ENCODE data around the gene WBP2. TPM values are rescaled to one million over a fixed set of nuclear protein-coding genes. Genes with fewer than 3 reads are reported as not detected.
A peak's percentile ranks its signal among the peaks of the same experiment; 100 is the strongest.

WBP2 gene
- total and polyA plus RNA-seq, 2 donors, result 17.3 to 96.9 TPM

DNA sequence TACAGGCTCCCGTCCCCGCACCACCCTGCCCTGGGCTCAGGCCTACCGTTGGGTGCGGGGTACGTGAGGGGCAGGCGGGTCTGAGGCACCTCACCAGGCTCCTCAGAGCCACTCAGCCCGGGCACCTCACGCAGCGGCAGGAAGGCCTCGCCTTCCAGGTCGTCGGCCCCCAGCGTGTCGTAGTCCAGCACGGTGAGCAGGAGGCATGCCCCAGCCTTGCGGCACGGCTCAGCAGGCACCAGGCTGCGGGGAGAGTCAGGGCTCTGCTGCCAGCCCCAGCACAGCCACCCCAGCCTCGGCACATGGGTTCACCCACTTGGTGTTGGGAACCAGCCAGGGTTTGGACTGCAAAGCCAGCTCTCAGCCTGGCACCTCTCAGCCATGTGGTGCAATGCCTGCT, 26.4 kb downstream of the WBP2 start:
- WGBS, result 96% methylated on average over 19 of the region's 19 CpGs
- peaks cover 0 to 4% of the 10 kb centered on the region in 2 donors for H3K9me3 ChIP-seq (ENCODE audit: control insufficient read depth in 2 of 2, insufficient read depth in 1 of 2, low read length in 1 of 2)
- no peak overlapping the region for H3K4me3 ChIP-seq (ENCODE audit: low read length in 2 of 2)
- H3K36me3 ChIP-seq (ENCODE audit: control insufficient read depth in 2 of 2, insufficient read depth in 2 of 2, low read length in 1 of 2), result peaks cover 60 to 74% of the 10 kb centered on the region in 2 donors
- H3K27me3 ChIP-seq (ENCODE audit: control insufficient read depth in 2 of 2, insufficient read depth in 1 of 2, low read length in 1 of 2), result no peaks in the 10 kb centered on the region
- H3K27ac ChIP-seq (ENCODE audit: low read depth in 1 of 2, low read length in 1 of 2), result peak overlapping the region in 1 of 2 donors; percentile 90
- H3K4me1 ChIP-seq (ENCODE audit: control insufficient read depth in 2 of 2, insufficient read depth in 2 of 2, low read length in 2 of 2), result peaks cover 13 to 47% of the 10 kb centered on the region in 2 donors
- DNase-seq (ENCODE audit: low read depth in 6 of 9, low spot score in 9 of 9), result no peak

DNA sequence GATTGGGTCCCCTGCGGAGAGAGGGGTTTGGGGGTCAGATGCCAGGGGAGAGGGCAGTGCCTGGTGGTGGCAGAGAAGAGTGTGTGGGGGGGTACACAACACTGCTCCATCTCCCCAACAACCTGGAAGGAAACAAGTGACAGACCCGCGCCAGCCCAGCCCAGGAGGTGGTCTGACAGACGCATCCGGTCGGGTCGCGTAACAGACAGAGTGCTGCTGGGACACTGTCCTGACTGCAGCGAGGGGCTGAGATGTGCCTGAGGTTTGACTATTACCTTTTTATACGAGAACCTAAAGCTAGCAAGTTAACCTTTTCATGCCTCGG, 27.1 kb downstream of the WBP2 start:
- 55% methylated on average over 11 of the region's 11 CpGs for WGBS
- H3K27ac ChIP-seq (ENCODE audit: low read depth in 1 of 2, low read length in 1 of 2), result peak overlapping the region; percentile 71 to 90
- peak overlapping the region; percentile 42 to 50 for H3K4me3 ChIP-seq (ENCODE audit: low read length in 2 of 2)
- peaks cover 66 to 77% of the 10 kb centered on the region in 2 donors for H3K36me3 ChIP-seq (ENCODE audit: control insufficient read depth in 2 of 2, insufficient read depth in 2 of 2, low read length in 1 of 2)
- peaks cover 10 to 40% of the 10 kb centered on the region in 2 donors for H3K4me1 ChIP-seq (ENCODE audit: control insufficient read depth in 2 of 2, insufficient read depth in 2 of 2, low read length in 2 of 2)
- H3K27me3 ChIP-seq (ENCODE audit: control insufficient read depth in 2 of 2, insufficient read depth in 1 of 2, low read length in 1 of 2), result no peaks in the 10 kb centered on the region
- peaks cover 0 to 4% of the 10 kb centered on the region in 2 donors for H3K9me3 ChIP-seq (ENCODE audit: control insufficient read depth in 2 of 2, insufficient read depth in 1 of 2, low read length in 1 of 2)
- DNase-seq (ENCODE audit: low read depth in 6 of 9, low spot score in 9 of 9), result peak in 3 of 9 donors; percentile 16 to 36 (median 32)

DNA sequence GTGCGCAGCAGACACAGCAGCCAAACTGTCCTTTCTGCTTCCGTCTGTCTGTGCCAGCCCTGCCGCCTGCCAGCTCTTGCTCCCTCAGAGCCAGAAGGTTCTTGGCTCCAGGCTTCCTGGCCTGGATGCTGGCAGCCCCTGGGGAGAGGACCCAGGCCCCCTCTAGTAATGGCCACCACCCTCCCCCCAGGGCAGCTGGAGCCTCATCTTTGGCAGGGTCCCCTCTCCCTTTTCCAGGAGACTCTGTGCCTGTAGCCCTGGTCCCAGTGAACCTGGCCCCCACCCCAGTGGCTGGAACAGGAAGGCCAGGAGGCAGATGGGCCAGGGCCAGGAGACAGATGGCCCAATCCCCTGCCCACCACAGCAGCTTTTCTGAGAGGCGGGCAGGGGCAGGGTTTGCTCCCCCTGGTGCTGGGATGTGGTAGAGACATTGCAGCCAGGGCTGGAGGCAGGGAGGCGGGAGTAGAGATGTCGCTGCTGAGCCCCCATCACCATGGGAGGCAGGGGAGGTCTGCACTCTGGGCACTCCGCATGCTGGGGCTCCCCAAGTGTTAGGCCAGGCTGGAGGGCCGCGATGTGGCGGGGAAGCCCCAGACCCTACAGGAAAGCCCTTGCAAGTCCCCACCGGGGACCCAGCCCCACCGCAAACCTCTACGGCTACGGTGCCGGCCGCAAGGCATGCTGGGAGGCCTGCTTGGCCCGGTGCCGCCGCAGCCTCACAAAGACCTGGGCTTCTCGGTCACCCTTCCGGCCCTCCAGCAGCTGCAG, 27.6 kb downstream of the WBP2 start:
- Histone ChIP-seq H3K27me3 (ENCODE audit: control insufficient read depth in 2 of 2, insufficient read depth in 1 of 2, low read length in 1 of 2) (no peaks in the 10 kb centered on the region), H3K4me1 (ENCODE audit: control insufficient read depth in 2 of 2, insufficient read depth in 2 of 2, low read length in 2 of 2) (peaks cover 6 to 40% of the 10 kb centered on the region in 2 donors), H3K4me3 (ENCODE audit: low read length in 2 of 2) (peak overlapping the region; percentile 42 to 50), H3K36me3 (ENCODE audit: control insufficient read depth in 2 of 2, insufficient read depth in 2 of 2, low read length in 1 of 2) (peaks cover 72 to 82% of the 10 kb centered on the region in 2 donors), H3K27ac (ENCODE audit: low read depth in 1 of 2, low read length in 1 of 2) (peak overlapping the region; percentile 71 to 90), H3K9me3 (ENCODE audit: control insufficient read depth in 2 of 2, insufficient read depth in 1 of 2, low read length in 1 of 2) (peaks cover 0 to 7% of the 10 kb centered on the region in 2 donors)
- DNase-seq (ENCODE audit: low read depth in 6 of 9, low spot score in 9 of 9), result peak in 7 of 9 donors; percentile 38 to 79 (median 55)
- WGBS, result 58% methylated on average over 21 of the region's 21 CpGs

DNA sequence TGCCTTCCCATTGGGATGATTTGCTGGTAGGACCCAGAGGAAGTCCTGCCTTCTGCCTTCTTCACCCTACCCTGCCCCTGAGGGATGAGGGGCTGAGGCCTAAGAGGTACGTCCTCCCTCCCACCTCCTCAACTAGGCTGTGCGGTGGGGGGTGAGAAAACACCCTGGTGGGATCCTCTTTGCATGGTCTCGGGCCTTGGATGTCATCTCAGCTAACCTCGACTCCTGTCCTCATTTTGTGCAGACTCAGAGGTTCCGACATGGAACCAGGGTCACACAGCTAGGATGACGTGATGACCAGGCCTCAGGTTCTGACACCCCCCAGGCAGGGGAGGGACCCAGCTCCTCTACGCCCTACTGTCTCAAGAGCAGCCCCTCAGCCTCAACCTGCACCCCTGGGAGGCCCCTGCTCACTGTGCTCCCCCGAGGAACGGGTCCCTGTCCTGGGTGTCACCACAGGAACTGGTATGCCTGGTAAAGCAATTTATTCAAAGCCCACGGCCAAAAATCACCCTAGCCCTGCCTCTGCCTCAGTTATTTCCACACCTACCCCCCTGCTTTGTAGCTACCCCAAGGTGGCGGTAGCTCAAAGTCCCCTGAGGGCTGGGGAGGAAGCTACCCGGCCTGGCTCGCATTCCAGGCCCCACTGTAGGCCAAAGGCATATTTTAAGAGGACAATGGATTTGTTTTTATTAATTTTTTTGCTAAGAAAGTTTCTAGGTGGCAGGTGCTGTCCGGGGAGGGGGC, 28.4 kb downstream of the WBP2 start:
- peaks cover 7 to 40% of the 10 kb centered on the region in 2 donors for H3K4me1 ChIP-seq (ENCODE audit: control insufficient read depth in 2 of 2, insufficient read depth in 2 of 2, low read length in 2 of 2)
- 88% methylated on average over 14 of the region's 14 CpGs for WGBS
- peaks cover 79 to 88% of the 10 kb centered on the region in 2 donors for H3K36me3 ChIP-seq (ENCODE audit: control insufficient read depth in 2 of 2, insufficient read depth in 2 of 2, low read length in 1 of 2)
- no peaks in the 10 kb centered on the region for H3K27me3 ChIP-seq (ENCODE audit: control insufficient read depth in 2 of 2, insufficient read depth in 1 of 2, low read length in 1 of 2)
- no peak for DNase-seq (ENCODE audit: low read depth in 6 of 9, low spot score in 9 of 9)
- H3K9me3 ChIP-seq (ENCODE audit: control insufficient read depth in 2 of 2, insufficient read depth in 1 of 2, low read length in 1 of 2), result peaks cover 0 to 10% of the 10 kb centered on the region in 2 donors
- H3K27ac ChIP-seq (ENCODE audit: low read depth in 1 of 2, low read length in 1 of 2), result peak overlapping the region; percentile 71 to 90
- H3K4me3 ChIP-seq (ENCODE audit: low read length in 2 of 2), result no peak overlapping the region

DNA sequence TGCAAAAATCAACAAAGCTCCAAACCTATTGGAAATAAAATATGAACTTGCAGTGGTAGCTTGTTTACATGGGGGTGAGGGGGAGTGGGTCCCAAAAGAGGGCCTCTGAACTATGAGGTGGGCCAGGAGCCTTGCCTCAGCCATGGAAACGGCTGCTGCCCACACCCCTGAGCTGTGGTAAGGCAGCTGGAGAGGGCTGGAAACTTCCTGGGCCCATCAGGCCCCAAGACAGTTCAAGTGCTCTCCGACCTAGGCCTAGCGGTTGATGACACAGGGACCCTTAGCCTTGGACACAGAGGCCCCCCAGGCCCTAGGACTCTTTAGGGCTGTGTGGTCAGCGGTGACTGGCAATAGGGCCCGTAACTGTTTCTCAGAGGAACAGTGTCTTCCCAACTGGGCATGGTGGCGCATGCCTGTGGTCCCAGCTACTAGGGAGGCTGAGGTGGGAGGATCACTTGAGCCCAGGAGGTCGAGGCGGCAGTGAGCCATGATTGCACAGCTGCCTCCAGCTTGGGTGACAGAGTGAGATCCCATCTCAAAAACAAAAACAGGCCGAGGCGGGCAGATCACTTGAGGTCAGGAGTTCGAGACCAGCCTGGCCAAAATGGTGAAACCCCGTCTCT, 29.3 kb downstream of the WBP2 start:
- H3K27ac ChIP-seq (ENCODE audit: low read depth in 1 of 2, low read length in 1 of 2), result no peak overlapping the region
- no peaks in the 10 kb centered on the region for H3K27me3 ChIP-seq (ENCODE audit: control insufficient read depth in 2 of 2, insufficient read depth in 1 of 2, low read length in 1 of 2)
- no peak overlapping the region for H3K4me3 ChIP-seq (ENCODE audit: low read length in 2 of 2)
- H3K9me3 ChIP-seq (ENCODE audit: control insufficient read depth in 2 of 2, insufficient read depth in 1 of 2, low read length in 1 of 2), result peaks cover 0 to 13% of the 10 kb centered on the region in 2 donors
- no peak for DNase-seq (ENCODE audit: low read depth in 6 of 9, low spot score in 9 of 9)
- H3K36me3 ChIP-seq (ENCODE audit: control insufficient read depth in 2 of 2, insufficient read depth in 2 of 2, low read length in 1 of 2), result peaks cover 80 to 92% of the 10 kb centered on the region in 2 donors
- H3K4me1 ChIP-seq (ENCODE audit: control insufficient read depth in 2 of 2, insufficient read depth in 2 of 2, low read length in 2 of 2), result peaks cover 12 to 49% of the 10 kb centered on the region in 2 donors
- WGBS, result 91% methylated on average over 12 of the region's 12 CpGs

DNA sequence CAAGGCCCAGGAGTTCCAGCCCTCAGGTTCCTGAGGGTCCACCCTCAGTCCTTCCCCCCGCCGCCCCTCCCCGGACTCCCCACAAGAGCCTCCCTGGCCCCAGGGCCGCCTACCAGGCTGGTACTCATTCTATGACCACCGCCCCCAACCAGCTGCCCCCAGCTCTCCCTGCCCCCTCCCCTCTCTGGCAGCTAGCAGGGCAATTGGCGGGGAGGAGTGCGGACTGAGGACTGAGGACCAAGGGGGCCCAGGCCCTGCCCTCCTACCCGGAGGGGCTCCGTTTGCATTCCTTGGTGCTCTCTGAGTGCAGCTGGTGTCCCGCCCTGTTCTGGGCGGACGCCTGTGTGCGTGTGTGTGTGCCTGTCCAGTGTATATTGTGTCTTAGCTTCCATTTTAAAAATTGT, 30.0 kb downstream of the WBP2 start:
- peaks cover 12 to 50% of the 10 kb centered on the region in 2 donors for H3K4me1 ChIP-seq (ENCODE audit: control insufficient read depth in 2 of 2, insufficient read depth in 2 of 2, low read length in 2 of 2)
- H3K27me3 ChIP-seq (ENCODE audit: control insufficient read depth in 2 of 2, insufficient read depth in 1 of 2, low read length in 1 of 2), result no peaks in the 10 kb centered on the region
- DNase-seq (ENCODE audit: low read depth in 6 of 9, low spot score in 9 of 9), result no peak
- no peak overlapping the region for H3K4me3 ChIP-seq (ENCODE audit: low read length in 2 of 2)
- H3K27ac ChIP-seq (ENCODE audit: low read depth in 1 of 2, low read length in 1 of 2), result no peak overlapping the region
- H3K36me3 ChIP-seq (ENCODE audit: control insufficient read depth in 2 of 2, insufficient read depth in 2 of 2, low read length in 1 of 2), result peaks cover 80 to 91% of the 10 kb centered on the region in 2 donors
- H3K9me3 ChIP-seq (ENCODE audit: control insufficient read depth in 2 of 2, insufficient read depth in 1 of 2, low read length in 1 of 2), result peaks cover 0 to 9% of the 10 kb centered on the region in 2 donors
- WGBS, result 94% methylated on average over 13 of the region's 13 CpGs

DNA sequence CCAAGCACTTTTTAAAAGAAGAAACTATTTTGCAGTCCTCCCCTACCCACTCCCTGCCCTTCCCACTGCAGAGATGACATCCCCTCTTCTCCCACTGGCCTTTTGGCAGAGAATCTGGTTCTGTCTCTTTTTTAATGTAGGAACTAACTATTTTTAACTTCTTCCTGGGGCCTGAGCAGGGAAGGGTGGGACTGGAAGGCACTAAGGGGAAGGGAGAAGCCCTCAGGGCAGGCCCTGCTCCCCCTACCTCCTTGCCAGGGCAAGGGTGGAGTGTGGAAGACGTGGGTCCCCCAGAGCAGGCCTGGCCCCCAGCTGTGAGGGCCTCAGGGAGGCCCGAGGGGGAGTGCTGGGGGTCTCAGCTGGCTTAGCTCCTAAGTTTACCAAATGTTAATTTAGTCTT, 30.5 kb downstream of the WBP2 start:
- H3K27ac ChIP-seq (ENCODE audit: low read depth in 1 of 2, low read length in 1 of 2), result no peak overlapping the region
- H3K4me3 ChIP-seq (ENCODE audit: low read length in 2 of 2), result no peak overlapping the region
- H3K27me3 ChIP-seq (ENCODE audit: control insufficient read depth in 2 of 2, insufficient read depth in 1 of 2, low read length in 1 of 2), result no peaks in the 10 kb centered on the region
- DNase-seq (ENCODE audit: low read depth in 6 of 9, low spot score in 9 of 9), result no peak
- peaks cover 12 to 50% of the 10 kb centered on the region in 2 donors for H3K4me1 ChIP-seq (ENCODE audit: control insufficient read depth in 2 of 2, insufficient read depth in 2 of 2, low read length in 2 of 2)
- WGBS, result 85% methylated on average over 2 of the region's 2 CpGs
- peaks cover 80 to 91% of the 10 kb centered on the region in 2 donors for H3K36me3 ChIP-seq (ENCODE audit: control insufficient read depth in 2 of 2, insufficient read depth in 2 of 2, low read length in 1 of 2)
- peaks cover 0 to 9% of the 10 kb centered on the region in 2 donors for H3K9me3 ChIP-seq (ENCODE audit: control insufficient read depth in 2 of 2, insufficient read depth in 1 of 2, low read length in 1 of 2)

DNA sequence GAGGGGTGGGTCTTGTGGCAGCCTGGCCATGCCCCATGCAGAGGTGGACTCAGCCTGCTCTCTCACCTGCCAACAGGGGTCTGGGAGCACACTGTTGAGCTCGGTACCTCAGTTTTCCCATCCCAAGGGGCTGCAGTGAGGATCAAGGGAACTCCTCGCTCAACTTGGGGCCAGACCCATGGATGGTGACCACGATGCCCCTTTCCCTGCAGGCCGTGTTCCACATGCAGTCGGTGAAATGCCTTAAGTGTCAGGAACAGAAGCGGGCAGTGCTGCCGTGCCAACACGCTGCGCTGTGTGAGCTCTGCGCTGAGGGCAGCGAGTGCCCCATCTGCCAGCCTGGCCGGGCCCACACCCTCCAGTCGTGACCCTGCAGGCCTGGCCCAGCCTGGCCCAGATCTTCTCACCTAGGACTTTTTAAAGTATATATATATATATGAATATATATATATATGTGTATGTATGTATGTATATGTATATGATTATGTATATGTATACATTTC, 31.0 kb downstream of the WBP2 start:
- Histone ChIP-seq H3K4me1 (ENCODE audit: control insufficient read depth in 2 of 2, insufficient read depth in 2 of 2, low read length in 2 of 2) (peaks cover 12 to 49% of the 10 kb centered on the region in 2 donors), H3K27me3 (ENCODE audit: control insufficient read depth in 2 of 2, insufficient read depth in 1 of 2, low read length in 1 of 2) (no peaks in the 10 kb centered on the region), H3K4me3 (ENCODE audit: low read length in 2 of 2) (no peak overlapping the region), H3K27ac (ENCODE audit: low read depth in 1 of 2, low read length in 1 of 2) (no peak overlapping the region), H3K36me3 (ENCODE audit: control insufficient read depth in 2 of 2, insufficient read depth in 2 of 2, low read length in 1 of 2) (peaks cover 84 to 93% of the 10 kb centered on the region in 2 donors), H3K9me3 (ENCODE audit: control insufficient read depth in 2 of 2, insufficient read depth in 1 of 2, low read length in 1 of 2) (peaks cover 0 to 9% of the 10 kb centered on the region in 2 donors)
- 98% methylated on average over 13 of the region's 13 CpGs for WGBS
- no peak for DNase-seq (ENCODE audit: low read depth in 6 of 9, low spot score in 9 of 9)
